PFSK-1 (cell line): ENCODE measurements around the gene SNX9.

Source experiments
- FOXP2 ChIP-seq: optimal IDR thresholded peaks from 2 replicates; pipeline ENCODE3; 2011; ENCODE audit warnings: borderline replicate concordance, control low read depth, inconsistent platforms; ENCODE audit not compliant: insufficient read depth; ENCODE audit errors: extremely low read length, extremely low read depth
- POLR2AphosphoS5 ChIP-seq: IDR thresholded peaks from 2 replicates; pipeline ENCODE4 v1.6.1; 2012; ENCODE audit warnings: low read depth, mild to moderate bottlenecking, control low read depth, low read length, moderate library complexity
- SIN3A ChIP-seq: IDR thresholded peaks from 2 replicates; pipeline ENCODE4 v1.6.1; 2012; ENCODE audit warnings: mild to moderate bottlenecking, low read length, moderate library complexity, borderline replicate concordance; ENCODE audit not compliant: insufficient read depth
- TAF1 ChIP-seq: IDR thresholded peaks from 2 replicates; pipeline ENCODE4 v1.6.1; 2012; ENCODE audit warnings: low read length, control low read depth, borderline replicate concordance; ENCODE audit not compliant: insufficient read depth
- TF ChIP-seq, protein P1 (sequence below), 2 experiments: IDR thresholded peaks; 2 replicates each; pipeline versions ENCODE4 v1.6.1 to v1.8.0; 2011 to 2012; ENCODE audit warnings: low read depth in 2 of 2, low read length in 2 of 2, control low read depth in 1 of 2, inconsistent platforms in 1 of 2, mild to moderate bottlenecking in 1 of 2, moderate library complexity in 1 of 2; ENCODE audit not compliant: insufficient read depth in 1 of 2

Gene SNX9

DNA sequence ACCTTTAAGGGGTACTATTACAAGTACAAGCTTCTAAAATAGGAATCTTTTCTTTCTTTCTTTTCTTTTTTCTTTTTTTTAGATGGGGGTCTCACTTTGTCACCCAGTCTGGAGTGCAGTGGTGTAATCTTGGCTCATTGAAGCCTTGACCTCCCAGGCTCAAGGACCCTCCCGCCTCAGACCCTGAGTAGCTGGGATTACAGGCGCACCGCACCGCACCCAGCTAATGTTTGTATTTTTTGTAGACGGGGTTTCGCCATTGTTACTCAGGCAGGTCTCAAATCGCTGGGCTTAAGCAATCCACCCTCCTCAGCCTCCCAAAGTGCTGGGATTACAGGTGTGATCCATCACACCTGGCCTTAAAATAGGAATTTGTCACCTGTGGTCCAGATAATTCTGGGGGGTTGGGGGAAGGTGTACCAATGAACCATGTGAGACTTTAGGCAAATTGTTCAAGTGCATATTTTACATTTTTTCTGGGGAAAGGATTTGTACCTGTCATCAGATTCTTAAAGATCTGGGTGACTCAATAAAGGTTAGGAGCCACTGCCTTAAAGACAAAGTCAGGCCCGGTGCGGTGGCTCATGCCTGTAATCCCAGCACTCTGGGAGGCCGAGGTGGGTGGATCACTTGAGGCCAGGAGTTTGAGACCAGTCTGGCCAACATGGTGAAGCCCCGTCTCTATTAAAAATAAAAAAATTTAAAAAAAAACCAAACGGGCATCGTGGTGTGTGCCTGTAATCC, 139.0 kb downstream of the SNX9 start:
- no peak for TF ChIP-seq TAF1
- no peak for TF ChIP-seq FOXP2

DNA sequence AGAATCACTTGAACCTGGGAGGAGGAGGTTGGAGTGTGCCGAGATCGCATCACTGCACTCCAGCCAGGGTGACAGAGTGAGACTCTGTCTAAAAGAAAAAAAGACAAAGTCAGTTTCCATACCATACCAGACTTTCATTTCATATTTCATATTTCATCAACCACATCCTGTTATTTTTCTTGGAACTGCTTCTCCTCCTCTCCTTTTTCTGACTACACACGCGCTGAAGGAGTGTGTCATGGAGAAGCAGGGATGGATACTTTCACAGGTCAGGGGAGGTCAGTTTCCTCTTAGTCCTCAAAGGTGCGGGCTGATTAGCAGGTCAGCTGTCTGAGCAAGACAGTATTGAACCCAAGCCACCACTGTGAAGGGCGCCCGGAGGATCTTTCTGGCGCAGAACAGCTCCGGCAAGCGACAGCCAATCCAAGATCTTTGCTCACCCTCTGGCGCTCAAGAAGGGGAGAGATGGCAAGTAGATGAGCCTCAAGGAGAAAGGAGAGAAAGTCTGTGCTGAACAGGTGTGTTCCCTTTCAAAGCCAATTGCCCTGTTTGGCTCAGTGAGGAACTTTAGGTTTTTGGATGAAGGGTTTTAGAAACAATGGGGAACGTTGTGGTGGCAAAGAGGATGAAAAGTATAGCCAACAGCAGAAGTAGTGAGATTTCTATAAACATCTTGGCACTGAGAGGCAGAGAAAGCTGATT, 139.7 kb downstream of the SNX9 start:
- TF ChIP-seq TAF1 (no peak), POLR2AphosphoS5 (no peak), FOXP2 (no peak), SIN3A (no peak)
- TF ChIP-seq, protein P1, sequence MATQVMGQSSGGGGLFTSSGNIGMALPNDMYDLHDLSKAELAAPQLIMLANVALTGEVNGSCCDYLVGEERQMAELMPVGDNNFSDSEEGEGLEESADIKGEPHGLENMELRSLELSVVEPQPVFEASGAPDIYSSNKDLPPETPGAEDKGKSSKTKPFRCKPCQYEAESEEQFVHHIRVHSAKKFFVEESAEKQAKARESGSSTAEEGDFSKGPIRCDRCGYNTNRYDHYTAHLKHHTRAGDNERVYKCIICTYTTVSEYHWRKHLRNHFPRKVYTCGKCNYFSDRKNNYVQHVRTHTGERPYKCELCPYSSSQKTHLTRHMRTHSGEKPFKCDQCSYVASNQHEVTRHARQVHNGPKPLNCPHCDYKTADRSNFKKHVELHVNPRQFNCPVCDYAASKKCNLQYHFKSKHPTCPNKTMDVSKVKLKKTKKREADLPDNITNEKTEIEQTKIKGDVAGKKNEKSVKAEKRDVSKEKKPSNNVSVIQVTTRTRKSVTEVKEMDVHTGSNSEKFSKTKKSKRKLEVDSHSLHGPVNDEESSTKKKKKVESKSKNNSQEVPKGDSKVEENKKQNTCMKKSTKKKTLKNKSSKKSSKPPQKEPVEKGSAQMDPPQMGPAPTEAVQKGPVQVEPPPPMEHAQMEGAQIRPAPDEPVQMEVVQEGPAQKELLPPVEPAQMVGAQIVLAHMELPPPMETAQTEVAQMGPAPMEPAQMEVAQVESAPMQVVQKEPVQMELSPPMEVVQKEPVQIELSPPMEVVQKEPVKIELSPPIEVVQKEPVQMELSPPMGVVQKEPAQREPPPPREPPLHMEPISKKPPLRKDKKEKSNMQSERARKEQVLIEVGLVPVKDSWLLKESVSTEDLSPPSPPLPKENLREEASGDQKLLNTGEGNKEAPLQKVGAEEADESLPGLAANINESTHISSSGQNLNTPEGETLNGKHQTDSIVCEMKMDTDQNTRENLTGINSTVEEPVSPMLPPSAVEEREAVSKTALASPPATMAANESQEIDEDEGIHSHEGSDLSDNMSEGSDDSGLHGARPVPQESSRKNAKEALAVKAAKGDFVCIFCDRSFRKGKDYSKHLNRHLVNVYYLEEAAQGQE (IDR thresholded peaks at IDR 0.05; ENCODE audit: insufficient read depth in 1 of 2, low read depth in 2 of 2, low read length in 2 of 2) = no peak

DNA sequence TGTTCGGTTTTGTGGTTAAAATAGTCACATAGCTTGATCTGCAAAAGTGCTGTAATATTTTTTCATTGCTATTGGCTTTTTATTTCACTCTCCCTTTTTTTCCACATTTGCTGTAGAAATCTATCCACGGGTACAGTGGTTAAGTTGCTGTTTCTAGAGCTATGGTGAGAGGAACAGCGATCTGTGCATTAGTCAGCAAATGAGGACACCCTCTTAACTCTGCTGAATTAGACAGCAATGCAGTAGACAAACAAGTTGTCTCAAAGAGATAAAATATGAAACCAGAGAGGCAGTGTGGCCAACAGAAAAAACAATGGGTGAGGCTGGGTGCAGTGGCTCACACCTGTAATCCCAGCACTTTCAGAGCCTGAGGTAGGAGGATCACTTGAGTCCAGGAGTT, 141.1 kb downstream of the SNX9 start:
- TF ChIP-seq, protein P1 (IDR thresholded peaks at IDR 0.05; ENCODE audit: insufficient read depth in 1 of 2, low read depth in 2 of 2, low read length in 2 of 2) = no peak
- TF ChIP-seq POLR2AphosphoS5 (no peak), SIN3A (no peak), FOXP2 (no peak), TAF1 (no peak)

DNA sequence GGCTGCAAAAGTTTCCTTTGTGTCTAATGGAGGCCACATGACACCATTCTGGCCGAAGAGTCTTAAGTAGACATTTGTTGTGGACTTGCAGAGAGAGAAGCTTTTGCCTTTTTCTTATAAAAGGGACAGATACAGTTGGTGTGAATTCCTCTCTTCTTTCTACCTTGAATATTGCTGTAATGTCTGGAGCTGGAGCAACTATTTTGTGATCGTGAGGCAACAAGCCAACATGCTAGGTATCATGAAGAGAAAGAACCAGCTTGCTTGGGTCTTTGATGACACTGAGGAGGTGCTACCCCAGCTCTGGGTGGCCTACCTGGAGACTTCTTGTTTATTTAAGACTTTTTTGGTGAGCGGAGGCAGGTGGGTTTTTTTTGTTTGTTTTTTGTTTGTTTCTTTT, 142.3 kb downstream of the SNX9 start:
- no peak for TF ChIP-seq SIN3A
- no peak for TF ChIP-seq FOXP2
- TF ChIP-seq TAF1 = no peak
- no peak for TF ChIP-seq POLR2AphosphoS5
- TF ChIP-seq, protein P1 (IDR thresholded peaks at IDR 0.05; ENCODE audit: insufficient read depth in 1 of 2, low read depth in 2 of 2, low read length in 2 of 2) = no peak

DNA sequence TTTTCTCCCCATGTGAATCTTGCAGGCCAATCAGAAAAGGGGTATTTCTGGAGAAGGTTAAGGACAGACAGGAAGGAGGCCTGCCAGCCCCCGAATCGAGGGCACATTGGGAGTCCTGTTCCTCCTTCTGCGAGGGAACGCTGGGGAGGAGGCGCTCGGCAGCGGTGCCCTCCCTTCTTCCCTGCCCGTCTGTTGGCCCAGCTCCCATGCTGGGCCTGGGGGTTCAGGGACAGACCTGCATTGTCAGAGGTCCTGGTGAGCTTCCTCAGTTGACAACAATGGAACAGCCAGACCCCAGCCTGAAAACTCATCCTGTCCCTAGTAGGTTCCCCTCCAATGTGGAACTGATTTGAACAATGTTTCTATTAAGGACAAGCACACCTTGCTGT, 143.5 kb downstream of the SNX9 start:
- TF ChIP-seq SIN3A (no peak), FOXP2 (no peak), TAF1 (no peak), POLR2AphosphoS5 (no peak)
- TF ChIP-seq, protein P1 (IDR thresholded peaks at IDR 0.05; ENCODE audit: insufficient read depth in 1 of 2, low read depth in 2 of 2, low read length in 2 of 2) = no peak
